B cell (primary cell): ENCODE results near the gene MED25. TPM values are rescaled to one million over a fixed set of nuclear protein-coding genes. Genes with fewer than 3 reads are reported as not detected.

Experiments used
- ATAC-seq: fragments of 200-7000 bp; cut with Tn5 transposase; one replicate; pipeline ENCODE4 v1.10.0; 2021; ENCODE audit warnings: low read depth, mild to moderate bottlenecking, moderate number of reproducible peaks, moderate library complexity
- CTCF ChIA-PET: fragments of 350-600 bp; sonication (Branson Sonifier 250); formaldehyde crosslinking; loops from one replicate; lab custom pipeline; 2021; ENCODE audit warnings: antibody characterized with exemption, inconsistent platforms; lab: Charles Lee
- POLR2A ChIA-PET: fragments of 350-600 bp; sonication (Branson Sonifier 250); formaldehyde crosslinking; loops from one replicate; lab custom pipeline; 2021; ENCODE audit warnings: antibody characterized with exemption; lab: Charles Lee
- DNase-seq: peaks from one replicate; pipeline ENCODE4 v3.0.0; 2013
- H2AFZ ChIP-seq: 2 replicates; pipeline ENCODE4 v1.6.1; 2012; ENCODE audit warnings: mild to moderate bottlenecking, low read depth, low read length; ENCODE audit not compliant: insufficient read depth, poor library complexity, severe bottlenecking
- H3K27ac ChIP-seq, 2 donors: 1 replicate in 1 of 2; 2 replicates in 1 of 2; pipeline ENCODE4 v1.5.1; 2012 to 2013; ENCODE audit warnings: low read length in 2 of 2, mild to moderate bottlenecking in 2 of 2, moderate library complexity in 1 of 2
- H3K27me3 ChIP-seq, 4 experiments: fragments of 200-600 bp in 1 of 4; sonication (generic) in 1 of 4; replicated peaks in 1 of 4; 1 replicate in 2 of 4; 2 replicates in 2 of 4; pipeline versions ENCODE4 v1.6.1 to v1.7.0; 2013 to 2016; ENCODE audit warnings: low read length in 3 of 4, mild to moderate bottlenecking in 2 of 4, mixed read lengths in 1 of 4, moderate library complexity in 1 of 4; ENCODE audit not compliant: insufficient read depth in 4 of 4, control insufficient read depth in 3 of 4; ENCODE audit errors: control extremely low read depth in 1 of 4
- H3K36me3 ChIP-seq, 2 experiments: replicated peaks in 1 of 2; 1 replicate in 1 of 2; 2 replicates in 1 of 2; pipeline versions ENCODE4 v1.6.1 to v1.7.1; 2013; ENCODE audit warnings: low read length in 1 of 2; ENCODE audit not compliant: insufficient read depth in 2 of 2, control insufficient read depth in 1 of 2; ENCODE audit errors: control extremely low read depth in 1 of 2, extremely low read depth in 1 of 2
- H3K4me1 ChIP-seq, 2 donors: fragments of 200-600 bp in 1 of 2; sonication (generic) in 1 of 2; 1 replicate in 1 of 2; 2 replicates in 1 of 2; pipeline versions ENCODE4 v1.5.1 to v1.6.1; 2013 to 2017; ENCODE audit warnings: low read length in 2 of 2; ENCODE audit not compliant: control insufficient read depth in 2 of 2, insufficient read depth in 2 of 2
- H3K4me2 ChIP-seq: replicated peaks from 2 replicates; pipeline ENCODE3; 2012; ENCODE audit warnings: mild to moderate bottlenecking, low read depth, low read length; ENCODE audit not compliant: poor library complexity, severe bottlenecking
- H3K4me3 ChIP-seq, 5 experiments: fragments of 200-600 bp in 1 of 5; sonication (generic) in 1 of 5; 1 replicate in 3 of 5; 2 replicates in 2 of 5; pipeline versions ENCODE4 v1.5.1 to v1.7.0; 2011 to 2016; ENCODE audit warnings: low read length in 4 of 5, mild to moderate bottlenecking in 4 of 5, low read depth in 2 of 5, control low read depth in 1 of 5, moderate library complexity in 1 of 5; ENCODE audit not compliant: insufficient read depth in 1 of 5; ENCODE audit errors: control extremely low read depth in 1 of 5, extremely low read depth in 1 of 5
- H3K79me2 ChIP-seq: fragments of 200-600 bp; sonication (generic); one replicate; pipeline ENCODE4 v1.6.0; 2016; ENCODE audit warnings: low read length; ENCODE audit not compliant: control insufficient read depth, insufficient read depth
- H3K9ac ChIP-seq: fragments of 200-600 bp; sonication (generic); 2 replicates; pipeline ENCODE4 v1.6.1; 2017; ENCODE audit warnings: mild to moderate bottlenecking, low read length, moderate library complexity
- H3K9me3 ChIP-seq, 3 donors: one replicate each; pipeline versions ENCODE4 v1.6.1 to v1.7.1; 2013; ENCODE audit warnings: low read length in 2 of 3; ENCODE audit not compliant: control insufficient read depth in 2 of 3, insufficient read depth in 1 of 3; ENCODE audit errors: control extremely low read depth in 1 of 3
- H4K20me1 ChIP-seq: 2 replicates; pipeline ENCODE4 v1.6.0; 2012; ENCODE audit warnings: mild to moderate bottlenecking, low read length; ENCODE audit not compliant: insufficient read depth, control insufficient read depth, poor library complexity, severe bottlenecking
- H3K27ac Mint-ChIP-seq: one replicate; pipeline ENCODE4 v1.8.0; 2021; ENCODE audit warnings: mixed read lengths
- H3K27me3 Mint-ChIP-seq: one replicate; pipeline ENCODE4 v1.8.0; 2021; ENCODE audit warnings: mixed read lengths
- H3K4me1 Mint-ChIP-seq: one replicate; pipeline ENCODE4 v1.8.0; 2021; ENCODE audit warnings: mixed read lengths
- H3K4me3 Mint-ChIP-seq: one replicate; pipeline ENCODE4 v1.8.0; 2021; ENCODE audit warnings: mixed read lengths
- H3K9me3 Mint-ChIP-seq: one replicate; pipeline ENCODE4 v1.8.0; 2022; ENCODE audit warnings: mixed read lengths; ENCODE audit not compliant: insufficient read depth
- CTCF ChIP-seq: fragments of 200-600 bp; IDR thresholded peaks from one replicate; pipeline ENCODE4 v1.8.0; 2022; ENCODE audit warnings: antibody characterized with exemption, mild to moderate bottlenecking
- EZH2 ChIP-seq: IDR thresholded peaks from 2 replicates; pipeline ENCODE4 v1.6.1; 2012; ENCODE audit warnings: borderline replicate concordance, low read depth, mild to moderate bottlenecking, moderate library complexity, low read length; ENCODE audit not compliant: insufficient read depth, poor library complexity, severe bottlenecking
- WGBS: methylation state at CpG from one replicate; pipeline ENCODE4 v1.1.5; 2013; ENCODE audit warnings: missing lambda C conversion rate; ENCODE audit not compliant: insufficient coverage; 5-methylcytosine and 5-hydroxymethylcytosine counted together
- intact Hi-C: fragments of 100-400 bp; cut with micrococcal nuclease; formaldehyde crosslinking; loops from one replicate; pipeline ENCODE4 v1.10.0; 2022
- polyA plus RNA-seq: library from polyadenylated mRNA; depleted of rRNA; stranded (reverse); fragments of >200 nt; gene quantifications from 2 replicates; pipeline ENCODE4 v1.2.3, GENCODE V29; 2012
- total RNA-seq, 2 donors: library from RNA; stranded (reverse); fragments of 120-200 nt in 1 of 2; gene quantifications; 1 replicate in 1 of 2; 2 replicates in 1 of 2; pipeline versions ENCODE4 v1.2.3 to v1.2.4, GENCODE V29; 2013 to 2022

MED25 gene
- total and polyA plus RNA-seq, 2 donors (not counting 1 experiment from before 2014, with no cell fraction given) = 93.0 to 126 TPM

DNA sequence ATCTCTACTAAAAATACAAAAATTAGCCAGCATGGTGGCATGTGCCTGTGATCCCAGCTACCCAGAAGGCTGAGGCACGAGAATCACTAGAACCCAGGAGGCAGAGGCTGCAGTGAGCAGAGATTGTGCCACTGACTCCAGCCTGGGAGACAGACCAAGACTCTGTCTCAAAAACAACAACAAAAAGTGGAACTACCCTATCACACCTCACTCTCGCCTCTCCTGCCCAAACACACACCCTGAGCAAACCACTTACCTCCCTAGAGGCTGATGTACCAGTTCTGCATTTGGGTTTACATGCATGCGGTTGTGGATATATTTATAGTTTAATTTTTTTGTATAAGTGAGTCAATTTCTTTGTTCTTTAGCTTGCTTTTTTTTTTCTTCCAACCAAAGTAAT lies 25.2 kb downstream of the MED25 start:
- H4K20me1 ChIP-seq = no peaks in the 10 kb centered on the region
- peaks cover 37 to 51% of the 10 kb centered on the region in 2 donors for H3K4me1 ChIP-seq
- H3K4me3 ChIP-seq = peak overlapping the region in 3 of 5 experiments; percentile 17 to 52 (median 39)
- 14% methylated on average over 1 of the region's 3 CpGs for WGBS
- H2AFZ ChIP-seq = no peak overlapping the region
- DNase-seq = peak; percentile 83
- TF ChIP-seq CTCF (no peak), EZH2 (no peak)
- Mint-ChIP-seq H3K27me3 (no peaks in the 10 kb centered on the region), H3K4me3 (peak overlapping the region; percentile 58), H3K9me3 (no peaks in the 10 kb centered on the region), H3K4me1 (peaks cover 47% of the 10 kb centered on the region), H3K27ac (peak overlapping the region; percentile 84)
- peak overlapping the region; percentile 66 for H3K4me2 ChIP-seq
- POLR2A ChIA-PET = interaction anchor here (0.6 to 2.3 kb wide), 14 partner anchors 9 to 1198 kb away, joined by 3 to 23 read pairs (median 5); partner anchors contain the start of genes AKT1S1, FUZ, MED25 and TBC1D17
- no peaks in the 10 kb centered on the region for H3K79me2 ChIP-seq
- no peaks in the 10 kb centered on the region for H3K9me3 ChIP-seq
- H3K36me3 ChIP-seq = peaks cover 0 to 16% of the 10 kb centered on the region in 2 experiments
- CTCF ChIA-PET = interaction anchor here (0.7 to 0.9 kb wide), 4 partner anchors 21 to 747 kb away, joined by 3 read pairs; no protein-coding TSS in a partner anchor
- H3K9ac ChIP-seq = peak overlapping the region; percentile 44
- ATAC-seq = peak; percentile 99
- H3K27ac ChIP-seq = peak overlapping the region; percentile 74 to 84
- intact Hi-C loops = loop anchor here (1.0 to 2.0 kb wide), 2 partner anchors 26 kb away; no protein-coding TSS in a partner anchor
- H3K27me3 ChIP-seq = no peaks in the 10 kb centered on the region
